MM.1S (cell line): Measurements from ENCODE around the gene ADAMTS3.

Experiments used
- CTCF ChIP-seq: fragments of 300-600 bp; sonication (generic); IDR thresholded peaks from 2 replicates; pipeline ENCODE4 v1.5.1; 2016; ENCODE audit warnings: antibody characterized with exemption, low read length, mixed read lengths
- EZH2 ChIP-seq: fragments of 300-600 bp; sonication (generic); optimal IDR thresholded peaks from 2 replicates; pipeline ENCODE3; 2017; ENCODE audit warnings: low read depth, mild to moderate bottlenecking, antibody characterized with exemption, low read length, mixed read lengths

- no peak for TF ChIP-seq CTCF
- TF ChIP-seq EZH2, result no peak
Measured at GRCh38 chr4:72507167-72507566, 61.9 kb downstream of the ADAMTS3 start.
